Activated CD4-positive, alpha-beta T cell treated with anti-CD3 and anti-CD28 coated beads, Interleukin-2, amount 50 U/mL, for 4 hours (primary cell): Measurements from ENCODE around the gene GPR132.
"Not testable (repeated sequence)": the region's sequence is repeated elsewhere in the genome, so short reads cannot be mapped to it uniquely, and the experiment has no call there.

Source experiments
- DNase-seq, 2 experiments: peaks; one replicate each; pipeline ENCODE4 v3.0.0-alpha.2; 2020

GPR132 gene

GRCh38 chr14:105073720-105074600 lies 8.7 kb upstream of the GPR132 start:
- DNase-seq: no peak

- DNase-seq: no peak
Measured at GRCh38 chr14:105072892-105073719, 7.9 kb upstream of the GPR132 start.

- DNase-seq: no peak
Measured at GRCh38 chr14:105072381-105072861, 7.2 kb upstream of the GPR132 start.

- no peak for DNase-seq
Measured at GRCh38 chr14:105071942-105072341, 6.7 kb upstream of the GPR132 start.

GRCh38 chr14:105071326-105071725 lies 6.1 kb upstream of the GPR132 start:
- DNase-seq: no peak

- DNase-seq: no peak
Measured at GRCh38 chr14:105070760-105071137, 5.5 kb upstream of the GPR132 start.

GRCh38 chr14:105069871-105070759 lies 4.9 kb upstream of the GPR132 start:
- no peak for DNase-seq

GRCh38 chr14:105069522-105069870 lies 4.3 kb upstream of the GPR132 start:
- no peak for DNase-seq

- no peak for DNase-seq
Measured at GRCh38 chr14:105068818-105069217, 3.6 kb upstream of the GPR132 start.

- no peak for DNase-seq
Measured at GRCh38 chr14:105067969-105068301, 2.7 kb upstream of the GPR132 start.

- DNase-seq: peak; percentile 54 to 56
Measured at GRCh38 chr14:105067140-105067968, 2.1 kb upstream of the GPR132 start.

- DNase-seq: no peak
Measured at GRCh38 chr14:105066240-105067071, 1.2 kb upstream of the GPR132 start.

- DNase-seq: no peak
Measured at GRCh38 chr14:105064721-105065143, 498 bp downstream of the GPR132 start.

- DNase-seq: no peak
Measured at GRCh38 chr14:105064001-105064400, 1.2 kb downstream of the GPR132 start.

- not testable (repeated sequence) for DNase-seq
Measured at GRCh38 chr14:105063506-105063905, 1.7 kb downstream of the GPR132 start.

GRCh38 chr14:105063056-105063455 lies 2.2 kb downstream of the GPR132 start:
- no peak for DNase-seq

GRCh38 chr14:105062048-105062433 lies 3.2 kb downstream of the GPR132 start:
- no peak for DNase-seq

- DNase-seq: peak in 1 of 2 experiments; percentile 50
Measured at GRCh38 chr14:105061428-105062047, 3.7 kb downstream of the GPR132 start.

GRCh38 chr14:105060751-105061427 lies 4.3 kb downstream of the GPR132 start:
- no peak for DNase-seq
